ENCODE data around the gene ADAT1.

DNA sequence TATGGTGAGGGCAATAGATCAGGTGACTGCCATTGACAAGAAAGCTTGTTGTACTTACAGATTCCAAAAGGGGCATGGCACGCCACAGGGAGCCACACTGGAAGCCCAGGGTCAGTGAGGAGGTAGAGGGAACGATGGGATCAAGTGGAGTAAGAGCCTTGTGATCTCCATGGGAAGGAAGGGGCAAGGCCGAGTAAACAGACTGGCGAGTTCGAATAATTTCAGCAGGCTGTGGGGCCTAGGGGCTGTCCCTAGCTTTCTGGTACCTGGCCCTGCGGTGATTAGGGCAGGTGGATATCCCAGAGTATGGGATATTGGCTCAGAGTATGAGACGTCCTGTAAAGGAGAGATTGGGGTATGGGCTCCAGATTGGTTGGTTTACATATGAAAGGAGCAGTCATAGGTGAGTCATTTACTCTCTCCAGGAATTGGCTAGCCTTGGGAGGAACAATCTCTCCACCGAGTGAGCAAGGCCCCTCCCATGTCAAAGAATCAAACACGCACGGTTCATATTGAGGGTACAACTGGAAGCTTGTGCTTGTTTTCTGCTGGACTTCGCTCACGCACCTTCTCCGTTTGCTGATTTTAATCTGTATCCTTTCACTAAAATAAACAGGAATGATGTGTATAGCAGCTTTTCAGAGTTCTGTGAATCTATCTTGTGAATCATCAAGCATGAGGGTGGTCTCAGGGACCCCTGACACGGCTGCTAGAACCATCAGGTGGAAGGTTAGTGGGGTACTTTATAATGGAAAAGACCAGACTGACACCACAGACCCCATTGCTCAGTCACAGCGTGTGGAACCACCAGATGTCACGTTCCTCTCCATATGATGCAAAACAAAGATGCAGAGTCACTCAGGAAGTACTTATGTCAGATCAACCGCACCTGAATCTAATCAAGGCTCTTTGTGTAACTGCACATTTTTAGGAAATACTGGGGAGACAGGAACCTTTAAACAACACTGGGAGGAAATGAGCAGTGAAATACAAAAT is 29.0 kb downstream of the ADAT1 start:
- TF ChIP-seq SIN3A (IDR thresholded peaks at IDR 0.05; ENCODE audit: borderline replicate concordance, insufficient read depth, low read length), result no peak
- no peak for TF ChIP-seq POLR2AphosphoS5 (IDR thresholded peaks at IDR 0.05; ENCODE audit: low read depth, low read length)
- no peak for TF ChIP-seq TAF1 (IDR thresholded peaks at IDR 0.05; ENCODE audit: borderline replicate concordance, insufficient read depth, low read length)
